NCI-H2227 treated with DMSO at 0.1 percent for 48 hours (cell line): ENCODE data around the gene TARM1.

Experiments
- DNase-seq: peaks from one replicate; lab custom pipeline; 2025; lab: John Stamatoyannopoulos, UW

The TARM1 gene

GRCh38 chr19:54030895-54031586 lies 50.1 kb downstream of the TARM1 start:
- DNase-seq: peak; percentile 42

- peak; percentile 67 for DNase-seq
Observed at GRCh38 chr19:54029930-54030490, 51.2 kb downstream of the TARM1 start.

- DNase-seq: no peak
Observed at GRCh38 chr19:54029301-54029700, 51.9 kb downstream of the TARM1 start.

- DNase-seq: no peak
Observed at GRCh38 chr19:54026656-54027055, 54.5 kb downstream of the TARM1 start.

- no peak for DNase-seq
Observed at GRCh38 chr19:54024660-54025059, 56.5 kb downstream of the TARM1 start.

GRCh38 chr19:54023191-54023590 lies 58.0 kb downstream of the TARM1 start:
- DNase-seq: no peak

GRCh38 chr19:54021932-54022331 lies 59.2 kb downstream of the TARM1 start:
- DNase-seq: no peak

- DNase-seq: no peak
Observed at GRCh38 chr19:54021363-54021762, 59.8 kb downstream of the TARM1 start.
